RWPE2 (cell line): ENCODE measurements around the gene OSBPL10.

ENCODE experiments used
- ATAC-seq: fragments of 200-7000 bp; cut with Tn5 transposase; 3 replicates; pipeline ENCODE4 v1.9.1; 2021; ENCODE audit warnings: low read depth
- DNase-seq: peaks from one replicate; pipeline ENCODE4 v3.0.0-alpha.2; 2020; ENCODE audit warnings: low spot score
- H3K27ac ChIP-seq: fragments of 450-650 bp; 2 replicates; pipeline ENCODE4 v1.5.1; 2017; ENCODE audit warnings: mild to moderate bottlenecking; ENCODE audit not compliant: poor library complexity, severe bottlenecking
- H3K27me3 ChIP-seq: fragments of 250-450 bp; sonication (Bioruptor Pico); 2 replicates; pipeline ENCODE4 v1.5.1; 2021; ENCODE audit warnings: mild to moderate bottlenecking, moderate library complexity; ENCODE audit not compliant: insufficient read depth, poor library complexity, severe bottlenecking
- H3K36me3 ChIP-seq: fragments of 250-450 bp; sonication (Bioruptor Pico); 2 replicates; pipeline ENCODE4 v1.5.1; 2020; ENCODE audit warnings: low read depth, mild to moderate bottlenecking, moderate library complexity
- H3K4me1 ChIP-seq: fragments of 250-450 bp; sonication (Bioruptor Pico); 2 replicates; pipeline ENCODE4 v1.5.1; 2021; ENCODE audit warnings: mild to moderate bottlenecking, moderate library complexity; ENCODE audit not compliant: insufficient read depth, poor library complexity, severe bottlenecking
- H3K4me3 ChIP-seq: fragments of 250-450 bp; sonication (Bioruptor Pico); 2 replicates; pipeline ENCODE4 v1.5.1; 2021; ENCODE audit warnings: mild to moderate bottlenecking, moderate library complexity; ENCODE audit not compliant: severe bottlenecking
- H3K9me3 ChIP-seq: fragments of 250-450 bp; sonication (Bioruptor Pico); 2 replicates; pipeline ENCODE4 v1.5.1; 2021; ENCODE audit warnings: mild to moderate bottlenecking, moderate library complexity; ENCODE audit not compliant: severe bottlenecking
- TF ChIP-seq, protein P1 (sequence below): fragments of 450-650 bp; IDR thresholded peaks from one replicate; pipeline ENCODE4 v1.5.1; 2017; ENCODE audit warnings: mild to moderate bottlenecking, moderate library complexity; ENCODE audit not compliant: poor library complexity, severe bottlenecking

OSBPL10 gene

DNA sequence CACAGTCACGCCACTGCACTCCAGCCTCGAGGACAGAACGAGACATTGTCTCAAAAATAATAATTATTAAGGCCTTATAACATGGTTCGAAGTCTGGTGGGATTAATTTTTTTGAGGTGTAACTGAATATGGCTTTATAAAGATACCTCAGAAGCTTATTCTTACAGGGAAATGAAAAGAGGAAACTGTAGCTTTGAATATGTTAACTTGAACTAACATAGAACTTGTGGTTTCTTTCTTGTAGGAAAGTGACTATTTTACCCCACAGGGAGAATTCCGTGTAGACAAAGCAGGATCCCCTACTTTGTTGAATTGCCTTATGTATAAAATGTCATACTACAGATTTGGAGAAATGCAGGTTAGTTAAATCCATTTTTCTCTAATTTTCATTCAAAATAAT, 352.0 kb downstream of the OSBPL10 start:
- H3K4me1 ChIP-seq: peaks cover 4% of the 10 kb centered on the region
- no peak overlapping the region for H3K4me3 ChIP-seq
- no peaks in the 10 kb centered on the region for H3K27me3 ChIP-seq
- H3K27ac ChIP-seq: no peak overlapping the region
- peaks cover 81% of the 10 kb centered on the region for H3K36me3 ChIP-seq
- H3K9me3 ChIP-seq: no peaks in the 10 kb centered on the region
- DNase-seq (no peak), ATAC-seq (no peak)
- TF ChIP-seq, protein P1, sequence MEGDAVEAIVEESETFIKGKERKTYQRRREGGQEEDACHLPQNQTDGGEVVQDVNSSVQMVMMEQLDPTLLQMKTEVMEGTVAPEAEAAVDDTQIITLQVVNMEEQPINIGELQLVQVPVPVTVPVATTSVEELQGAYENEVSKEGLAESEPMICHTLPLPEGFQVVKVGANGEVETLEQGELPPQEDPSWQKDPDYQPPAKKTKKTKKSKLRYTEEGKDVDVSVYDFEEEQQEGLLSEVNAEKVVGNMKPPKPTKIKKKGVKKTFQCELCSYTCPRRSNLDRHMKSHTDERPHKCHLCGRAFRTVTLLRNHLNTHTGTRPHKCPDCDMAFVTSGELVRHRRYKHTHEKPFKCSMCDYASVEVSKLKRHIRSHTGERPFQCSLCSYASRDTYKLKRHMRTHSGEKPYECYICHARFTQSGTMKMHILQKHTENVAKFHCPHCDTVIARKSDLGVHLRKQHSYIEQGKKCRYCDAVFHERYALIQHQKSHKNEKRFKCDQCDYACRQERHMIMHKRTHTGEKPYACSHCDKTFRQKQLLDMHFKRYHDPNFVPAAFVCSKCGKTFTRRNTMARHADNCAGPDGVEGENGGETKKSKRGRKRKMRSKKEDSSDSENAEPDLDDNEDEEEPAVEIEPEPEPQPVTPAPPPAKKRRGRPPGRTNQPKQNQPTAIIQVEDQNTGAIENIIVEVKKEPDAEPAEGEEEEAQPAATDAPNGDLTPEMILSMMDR: no peak

DNA sequence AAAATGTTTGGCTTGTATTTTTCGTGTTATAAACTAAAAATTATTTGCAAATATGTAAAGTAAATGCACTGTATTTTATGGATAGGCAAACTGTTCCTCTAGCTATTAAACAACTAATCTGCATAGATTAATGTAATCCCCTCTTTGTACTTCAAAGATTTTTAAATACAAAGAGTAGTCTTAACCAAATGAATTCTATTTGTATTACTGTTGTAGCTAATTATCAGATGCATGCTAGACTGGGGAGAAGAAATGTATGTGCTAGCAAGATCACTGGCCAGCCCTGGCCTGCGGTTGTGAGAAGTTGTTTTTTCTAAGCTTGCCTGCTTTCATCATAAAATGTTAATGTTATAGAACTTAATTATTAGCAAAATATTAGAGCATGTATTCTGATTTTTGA, 355.7 kb downstream of the OSBPL10 start:
- no peak overlapping the region for H3K27ac ChIP-seq
- no peaks in the 10 kb centered on the region for H3K9me3 ChIP-seq
- H3K4me1 ChIP-seq: no peaks in the 10 kb centered on the region
- H3K4me3 ChIP-seq: no peak overlapping the region
- H3K27me3 ChIP-seq: no peaks in the 10 kb centered on the region
- DNase-seq: no peak
- H3K36me3 ChIP-seq: peaks cover 89% of the 10 kb centered on the region
- TF ChIP-seq, protein P1: no peak
- no peak for ATAC-seq

DNA sequence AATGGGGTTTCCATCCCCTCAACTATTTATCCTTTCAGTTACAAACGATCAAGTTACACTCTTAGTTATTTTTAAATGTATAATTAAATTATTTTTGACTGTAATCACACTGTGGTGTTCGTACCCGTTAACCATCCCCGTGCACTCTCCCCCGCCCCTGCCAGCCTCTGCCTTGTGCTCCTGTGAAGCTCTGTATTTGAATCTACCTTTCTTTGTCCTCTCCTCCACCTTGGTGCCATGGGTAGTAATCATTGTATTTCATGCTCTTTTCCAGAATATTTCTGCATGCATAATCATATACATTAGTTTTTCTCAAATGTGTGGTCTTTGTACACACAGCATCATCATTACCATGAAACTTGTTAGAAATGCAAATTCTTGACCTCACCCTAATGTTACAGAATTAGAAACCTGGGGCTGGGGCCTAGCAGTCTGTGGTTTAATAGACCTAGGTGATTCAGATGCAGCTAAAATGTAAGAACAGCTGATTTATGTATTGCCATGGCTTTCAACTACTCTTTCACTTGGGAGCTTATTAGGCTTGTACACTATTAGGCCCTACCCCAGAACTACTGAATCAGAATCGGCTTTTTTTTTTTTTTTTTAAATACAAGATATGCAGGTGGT, 356.9 kb downstream of the OSBPL10 start:
- DNase-seq: no peak
- peaks cover 88% of the 10 kb centered on the region for H3K36me3 ChIP-seq
- H3K27me3 ChIP-seq: no peaks in the 10 kb centered on the region
- H3K4me3 ChIP-seq: no peak overlapping the region
- no peaks in the 10 kb centered on the region for H3K9me3 ChIP-seq
- ATAC-seq: no peak
- no peaks in the 10 kb centered on the region for H3K4me1 ChIP-seq
- TF ChIP-seq, protein P1: no peak
- no peak overlapping the region for H3K27ac ChIP-seq

DNA sequence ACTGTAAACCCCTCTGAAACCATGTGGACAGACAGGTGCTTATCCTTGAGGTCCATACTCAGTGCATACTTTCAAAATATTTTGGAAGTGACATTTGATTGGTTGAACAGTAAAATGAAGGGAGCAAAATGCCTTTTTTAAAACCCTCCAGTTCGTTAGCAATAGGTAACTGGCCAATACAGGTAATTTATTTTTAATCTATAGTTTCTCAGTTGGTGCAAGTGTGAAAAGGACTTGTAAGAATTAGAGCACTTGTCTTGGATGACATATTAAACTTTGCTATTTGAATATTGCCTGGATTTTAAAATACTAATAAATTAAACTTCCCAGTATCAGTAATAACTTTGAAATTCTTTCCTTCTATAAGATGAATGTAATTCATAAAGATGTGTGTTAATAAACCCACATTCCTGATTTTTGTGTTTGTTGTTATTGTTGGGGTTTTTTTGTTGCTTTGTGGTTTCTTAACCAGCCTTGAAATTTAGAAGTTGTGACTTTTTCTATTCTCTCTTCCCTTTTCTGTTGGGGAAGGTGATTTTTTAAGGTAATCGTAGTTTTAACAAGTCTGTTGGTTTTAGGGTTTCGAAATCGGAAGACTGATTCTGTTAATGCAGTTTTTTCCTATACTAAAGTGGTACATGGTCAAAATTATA, 358.3 kb downstream of the OSBPL10 start:
- Histone ChIP-seq H3K36me3 (peaks cover 99% of the 10 kb centered on the region), H3K9me3 (no peaks in the 10 kb centered on the region), H3K27me3 (no peaks in the 10 kb centered on the region), H3K4me3 (no peak overlapping the region), H3K27ac (no peak overlapping the region), H3K4me1 (no peaks in the 10 kb centered on the region)
- DNase-seq (no peak), ATAC-seq (no peak)
- TF ChIP-seq, protein P1: no peak

DNA sequence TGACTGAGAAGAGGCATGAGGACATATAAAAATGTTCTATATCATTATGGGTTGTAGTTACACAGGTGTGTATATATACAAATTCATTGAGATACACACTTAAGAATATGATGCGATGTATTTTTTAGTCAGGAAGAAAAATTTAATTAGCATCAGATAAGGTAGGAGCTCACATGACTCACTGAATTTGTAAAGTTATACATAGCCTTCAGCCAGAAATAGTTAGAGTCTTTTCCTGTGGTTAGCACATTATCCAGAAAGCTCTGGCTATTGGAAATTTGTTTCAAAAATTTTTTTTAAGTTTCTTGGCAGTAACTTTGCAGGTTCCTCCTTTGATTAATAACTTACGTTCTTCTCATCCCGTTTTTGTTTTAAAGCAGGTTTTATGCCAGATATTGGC, 359.7 kb downstream of the OSBPL10 start:
- H3K36me3 ChIP-seq: peaks cover 96% of the 10 kb centered on the region
- ATAC-seq (no peak), DNase-seq (no peak)

More for the DNA sequence above, 359.7 kb downstream of the OSBPL10 start:
- TF ChIP-seq, protein P1: no peak
- no peak overlapping the region for H3K27ac ChIP-seq
- no peaks in the 10 kb centered on the region for H3K4me1 ChIP-seq
- no peak overlapping the region for H3K4me3 ChIP-seq
- no peaks in the 10 kb centered on the region for H3K9me3 ChIP-seq
- H3K27me3 ChIP-seq: no peaks in the 10 kb centered on the region
